Activated naive CD4-positive, alpha-beta T cell treated with Interleukin-2 at 50 U/mL for 16 hours (primary cell): ENCODE data around the gene ADTRP.
A peak's percentile ranks its signal among the peaks of the same experiment; 100 is the strongest.

Experiments used
- DNase-seq: peaks from one replicate; pipeline ENCODE4 v3.0.0-alpha.2; 2020

The ADTRP gene

GRCh38 chr6:11754625-11755271 is 23.9 kb downstream of the ADTRP start:
- DNase-seq: no peak

GRCh38 chr6:11753798-11754197 is 24.8 kb downstream of the ADTRP start:
- DNase-seq: no peak

- DNase-seq: no peak
Observed at GRCh38 chr6:11752360-11752759, 26.2 kb downstream of the ADTRP start.

- no peak for DNase-seq
Observed at GRCh38 chr6:11750682-11751081, 27.9 kb downstream of the ADTRP start.

- DNase-seq: no peak
Observed at GRCh38 chr6:11748591-11749210, 29.9 kb downstream of the ADTRP start.

- DNase-seq: no peak
Observed at GRCh38 chr6:11747021-11747420, 31.6 kb downstream of the ADTRP start.

GRCh38 chr6:11744753-11745152 is 33.9 kb downstream of the ADTRP start:
- no peak for DNase-seq

GRCh38 chr6:11744101-11744500 is 34.5 kb downstream of the ADTRP start:
- DNase-seq: no peak

GRCh38 chr6:11740875-11741274 is 37.7 kb downstream of the ADTRP start:
- DNase-seq: no peak

GRCh38 chr6:11738661-11739375 is 39.8 kb downstream of the ADTRP start:
- no peak for DNase-seq

- DNase-seq: no peak
Observed at GRCh38 chr6:11738234-11738633, 40.4 kb downstream of the ADTRP start.

GRCh38 chr6:11736601-11737000 is 42.0 kb downstream of the ADTRP start:
- DNase-seq: no peak

- no peak for DNase-seq
Observed at GRCh38 chr6:11734861-11735613, 43.6 kb downstream of the ADTRP start.

GRCh38 chr6:11732036-11732631 is 46.5 kb downstream of the ADTRP start:
- peak; percentile 73 for DNase-seq

GRCh38 chr6:11731423-11731822 is 47.2 kb downstream of the ADTRP start:
- DNase-seq: no peak

GRCh38 chr6:11730641-11731040 is 48.0 kb downstream of the ADTRP start:
- peak; percentile 16 for DNase-seq

GRCh38 chr6:11729076-11729475 is 49.5 kb downstream of the ADTRP start:
- peak; percentile 68 for DNase-seq

GRCh38 chr6:11727998-11728961 is 50.3 kb downstream of the ADTRP start:
- peak; percentile 24 for DNase-seq

- DNase-seq: no peak
Observed at GRCh38 chr6:11727346-11727997, 51.1 kb downstream of the ADTRP start.

- no peak for DNase-seq
Observed at GRCh38 chr6:11724286-11724685, 54.3 kb downstream of the ADTRP start.
